Kidney (tissue), 14 donors: ENCODE measurements around the gene C1QL1. TPM values are rescaled to one million over a fixed set of nuclear protein-coding genes. Genes with fewer than 3 reads are reported as not detected.

Experiments used
- DNase-seq, 5 donors: peaks; one replicate each; pipeline ENCODE4 v3.0.0-alpha.2; 2013 to 2020
- FAIRE-seq: peaks from 2 replicates; lab custom pipeline; 2012; peaks lifted over from hg19 to GRCh38; lab: Jason Lieb, UNC
- H3K27ac ChIP-seq, 2 donors: one replicate each; pipeline ENCODE4 v1.7.0; 2013; ENCODE audit warnings: low read depth in 2 of 2, low read length in 2 of 2, inconsistent platforms in 1 of 2
- H3K27me3 ChIP-seq: one replicate; pipeline ENCODE4 v1.7.1; 2013; ENCODE audit warnings: low read length, inconsistent platforms; ENCODE audit not compliant: control insufficient read depth, insufficient read depth
- H3K36me3 ChIP-seq, 3 donors: one replicate each; pipeline versions ENCODE4 v1.7.0 to v1.7.1; 2013; ENCODE audit warnings: low read length in 3 of 3, control low read depth in 1 of 3, inconsistent platforms in 1 of 3; ENCODE audit not compliant: insufficient read depth in 3 of 3, control insufficient read depth in 2 of 3
- H3K4me1 ChIP-seq, 3 donors: one replicate each; pipeline versions ENCODE4 v1.7.0 to v1.7.1; 2013; ENCODE audit warnings: low read length in 3 of 3, inconsistent platforms in 1 of 3, low read depth in 1 of 3; ENCODE audit not compliant: control insufficient read depth in 2 of 3, insufficient read depth in 2 of 3
- H3K4me3 ChIP-seq, 3 donors: one replicate each; pipeline versions ENCODE4 v1.7.0 to v1.8.1; 2013; ENCODE audit warnings: low read length in 3 of 3, control low read depth in 1 of 3, inconsistent platforms in 1 of 3
- H3K9ac ChIP-seq, 3 donors: one replicate each; pipeline versions ENCODE4 v1.7.0 to v1.7.1; 2013; ENCODE audit warnings: low read length in 3 of 3, control low read depth in 1 of 3, inconsistent platforms in 1 of 3
- H3K9me3 ChIP-seq, 3 donors: one replicate each; pipeline versions ENCODE4 v1.7.0 to v1.7.1; 2013; ENCODE audit warnings: low read length in 3 of 3, control low read depth in 1 of 3, inconsistent platforms in 1 of 3; ENCODE audit not compliant: control insufficient read depth in 2 of 3, insufficient read depth in 1 of 3
- CTCF ChIP-seq: IDR thresholded peaks from 3 replicates; pipeline ENCODE4 v1.5.1; 2012; ENCODE audit warnings: mild to moderate bottlenecking, moderate library complexity, borderline replicate concordance; ENCODE audit not compliant: insufficient read depth; ENCODE audit errors: extremely low read depth
- intact Hi-C: fragments of 100-400 bp; cut with DNase I; formaldehyde crosslinking; loops from one replicate; pipeline ENCODE4 v1.11.1; 2022
- polyA plus RNA-seq: library from polyadenylated mRNA; stranded (reverse); fragments of 350-450 nt; fragmentation: Illumina TruSeq; extraction: RNeasy Lipid Tissue Mini Kit (QIAGEN cat#74804); gene quantifications from one replicate; pipeline ENCODE4 v1.2.3, GENCODE V29; 2014; ENCODE audit warnings: low read depth, low replicate concordance; ENCODE audit not compliant: insufficient read depth
- total RNA-seq: library from RNA; stranded (reverse); fragmentation: NEBNext Ultra II Directional; extraction: Animal tissue kit (Norgen Biotek cat#: 25700); gene quantifications from one replicate; pipeline ENCODE4 v1.2.1, GENCODE V29; 2021
- donor health status: control.
- donor health status: control.
- donor health status: control.
- donor health status: control.
- donor health status: control.
- donor health status: DM: yes; HTN: yes; CAD: no.
- donor health status: Normal renal cell carcinoma (clear cell type).

C1QL1 gene
- total and polyA plus RNA-seq, 2 donors from 2014 or later = 0.76 to 25.4 TPM

DNA sequence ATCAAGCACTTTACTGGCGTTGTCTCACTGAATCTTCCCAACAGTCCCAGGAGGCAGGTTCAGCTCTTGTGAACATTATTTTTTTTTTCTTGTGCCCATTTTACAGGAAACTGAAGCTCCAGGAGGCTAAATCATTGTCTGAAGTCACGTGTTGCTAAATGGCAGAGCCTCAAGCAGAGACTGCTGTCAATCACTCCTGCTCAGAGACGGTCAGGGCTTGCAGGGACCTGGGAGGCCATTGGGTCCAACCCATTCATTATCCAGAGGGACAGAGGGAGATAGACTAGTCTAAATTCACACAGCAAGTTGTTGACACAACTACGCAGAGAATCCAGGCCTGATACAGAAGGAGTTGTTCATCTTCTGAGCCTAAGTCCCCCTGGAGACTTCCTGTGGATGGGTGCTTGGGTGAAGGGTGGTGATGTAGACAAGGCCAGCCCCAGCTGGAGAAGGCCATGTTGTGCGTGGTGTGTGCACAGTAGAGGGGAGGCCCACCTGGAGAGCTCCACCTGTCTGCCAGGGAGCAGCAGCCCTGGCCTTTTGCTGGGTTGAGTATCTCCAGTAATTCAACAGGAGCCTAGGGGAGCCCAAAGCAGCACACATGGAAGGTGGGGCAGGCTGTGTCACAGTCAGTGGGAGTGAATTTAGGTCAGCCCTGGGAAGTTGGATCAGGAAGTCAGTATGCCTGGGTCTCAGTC lies 24.3 kb upstream of the C1QL1 start:
- H3K4me1 ChIP-seq = no peaks in the 10 kb centered on the region
- intact Hi-C loops = no loop called here
- no peaks in the 10 kb centered on the region for H3K27me3 ChIP-seq
- H3K36me3 ChIP-seq = no peaks in the 10 kb centered on the region
- no peak for TF ChIP-seq CTCF
- no peak overlapping the region for H3K4me3 ChIP-seq
- H3K9ac ChIP-seq = no peak overlapping the region
- no peak overlapping the region for H3K27ac ChIP-seq
- DNase-seq (no peak), FAIRE-seq (no peak)
- H3K9me3 ChIP-seq = no peaks in the 10 kb centered on the region

GRCh38 chr17:44990994-44991393 lies 22.9 kb upstream of the C1QL1 start:
- no peaks in the 10 kb centered on the region for H3K9me3 ChIP-seq
- H3K4me3 ChIP-seq = no peak overlapping the region
- DNase-seq = no peak
- no peaks in the 10 kb centered on the region for H3K4me1 ChIP-seq
- intact Hi-C loops = no loop called here
- no peak for FAIRE-seq
- no peak overlapping the region for H3K9ac ChIP-seq
- no peak for TF ChIP-seq CTCF
- peaks cover 3% of the 10 kb centered on the region for H3K27me3 ChIP-seq
- no peak overlapping the region for H3K27ac ChIP-seq
- H3K36me3 ChIP-seq = no peaks in the 10 kb centered on the region

DNA sequence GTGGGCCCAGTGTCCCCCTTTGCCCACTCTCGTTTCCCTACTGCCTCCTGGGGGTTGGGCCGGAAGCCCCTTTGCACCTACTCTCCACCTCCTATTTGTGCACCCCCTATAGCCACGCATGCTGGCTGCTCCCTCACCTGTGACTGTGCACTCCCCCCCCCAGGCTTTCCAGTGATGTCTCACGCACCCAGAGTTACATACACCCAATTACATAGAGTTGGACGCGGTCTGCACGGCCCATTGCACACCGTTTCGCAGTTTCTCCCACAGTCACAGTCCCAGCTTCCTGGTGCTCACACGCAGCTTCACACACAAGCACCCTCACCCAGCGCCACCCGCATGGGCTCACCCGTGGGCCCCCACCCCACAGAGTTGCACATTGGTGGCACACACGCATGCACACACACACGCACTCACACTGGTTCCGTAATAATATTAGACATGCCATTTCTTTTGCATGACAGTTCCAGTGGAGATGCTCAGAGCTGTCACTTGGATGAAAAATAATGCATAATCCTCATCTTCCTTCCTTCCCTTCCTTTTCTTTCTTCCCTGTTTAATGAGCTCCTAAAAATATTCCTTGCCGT lies 21.5 kb upstream of the C1QL1 start:
- no peaks in the 10 kb centered on the region for H3K9me3 ChIP-seq
- no peaks in the 10 kb centered on the region for H3K36me3 ChIP-seq
- intact Hi-C loops = no loop called here
- FAIRE-seq (no peak), DNase-seq (peak in 1 of 5 donors; percentile 44)
- no peak for TF ChIP-seq CTCF
- H3K27ac ChIP-seq = no peak overlapping the region
- no peak overlapping the region for H3K4me3 ChIP-seq
- H3K27me3 ChIP-seq = peaks cover 3% of the 10 kb centered on the region
- no peak overlapping the region for H3K9ac ChIP-seq
- no peaks in the 10 kb centered on the region for H3K4me1 ChIP-seq
